A549 (cell line): ENCODE results near the gene RAB3GAP1.

Source experiments
- BCL3 ChIP-seq: fragments of >200 bp; sonication (Bioruptor Twin); formaldehyde crosslinking; IDR thresholded peaks from 3 replicates; pipeline ENCODE4 v1.6.1; 2016
- CEBPB ChIP-seq, 2 experiments: fragments of >200 bp in 1 of 2; sonication (Bioruptor Twin) in 1 of 2; formaldehyde crosslinking in 1 of 2; IDR thresholded peaks; 2 replicates each; pipeline ENCODE4 v1.6.1; 2012 to 2016
- CTCF ChIP-seq: fragments of >200 bp; sonication (Bioruptor Twin); formaldehyde crosslinking; IDR thresholded peaks from 3 replicates; pipeline ENCODE4 v1.5.1; 2016
- ESRRA ChIP-seq: fragments of 150-350 bp; IDR thresholded peaks from 2 replicates; pipeline ENCODE4 v1.6.1; 2014; ENCODE audit warnings: mild to moderate bottlenecking, low read length, borderline replicate concordance
- HDAC2 ChIP-seq: fragments of 200-600 bp; sonication (generic); IDR thresholded peaks from 2 replicates; pipeline ENCODE4 v1.6.1; 2016
- JUN ChIP-seq, 2 experiments: fragments of >200 bp; sonication (Bioruptor Twin); formaldehyde crosslinking; IDR thresholded peaks; 2 replicates in 1 of 2; 3 replicates in 1 of 2; pipeline ENCODE4 v1.6.1; 2016 to 2017
- MAFK ChIP-seq: fragments of 450-650 bp; IDR thresholded peaks from 2 replicates; pipeline ENCODE4 v1.6.1; 2014; ENCODE audit not compliant: partially characterized antibody
- NR3C1 ChIP-seq: fragments of >200 bp; sonication (Bioruptor Twin); formaldehyde crosslinking; IDR thresholded peaks from 3 replicates; pipeline ENCODE4 v1.6.1; 2017
- POLR2A ChIP-seq: IDR thresholded peaks from 2 replicates; pipeline ENCODE4 v1.6.1; 2012; ENCODE audit warnings: mild to moderate bottlenecking, low read length
- POLR2AphosphoS2 ChIP-seq: conservative IDR thresholded peaks from 2 replicates; pipeline ENCODE4 v1.6.1; 2012; ENCODE audit warnings: low read length, improper control_type of control experiment, inconsistent platforms
- RAD21 ChIP-seq, 2 experiments: fragments of >200 bp in 1 of 2; sonication (Bioruptor Twin) in 1 of 2; formaldehyde crosslinking in 1 of 2; IDR thresholded peaks in 1 of 2; conservative IDR thresholded peaks in 1 of 2; 2 replicates in 1 of 2; 3 replicates in 1 of 2; pipeline ENCODE4 v1.6.1; 2012 to 2018; ENCODE audit warnings: inconsistent platforms in 1 of 2
- RNF2 ChIP-seq: fragments of 200-600 bp; sonication (generic); IDR thresholded peaks from 2 replicates; pipeline ENCODE4 v1.6.1; 2016; ENCODE audit warnings: low read depth, mild to moderate bottlenecking, antibody characterized with exemption, moderate library complexity, borderline replicate concordance
- ZNF302 ChIP-seq: fragments of 250-450 bp; sonication (Bioruptor Pico); IDR thresholded peaks from 2 replicates; pipeline ENCODE4 v1.9.0; 2021; ENCODE audit warnings: inconsistent platforms, mild to moderate bottlenecking, moderate library complexity

GRCh38 chr2:135174810-135175093, 122.7 kb downstream of the RAB3GAP1 start:
- TF ChIP-seq CTCF (no peak), ZNF302 (CRISPR knock-in tag) (no peak), RAD21 (conservative IDR thresholded peaks at IDR 0.05 in 1 of 2, IDR thresholded peaks at IDR 0.05 in 1 of 2) (no peak), POLR2A (no peak), CEBPB (IDR thresholded peaks at IDR 0.05) (no peak), HDAC2 (no peak), BCL3 (no peak), JUN (IDR thresholded peaks at IDR 0.05) (no peak), RNF2 (no peak), POLR2AphosphoS2 (no peak), MAFK (no peak), ESRRA (no peak), NR3C1 (no peak)
